ENCODE data around the gene PRPF19.

The PRPF19 gene

GRCh38 chr11:60858731-60859464 is 47.5 kb downstream of the PRPF19 start:
- no peak for DNase-seq (ENCODE audit: low read depth, low spot score)

GRCh38 chr11:60858236-60858635 is 48.1 kb downstream of the PRPF19 start:
- no peak for DNase-seq (ENCODE audit: low read depth, low spot score)

- no peak for DNase-seq (ENCODE audit: low read depth, low spot score)
Observed at GRCh38 chr11:60857378-60858232, 48.8 kb downstream of the PRPF19 start.

GRCh38 chr11:60855726-60856633 is 50.4 kb downstream of the PRPF19 start, which contains the start of gene PTGDR2:
PTGDR2 (minus strand) TSS chr11:60855950; CDS start chr11:60853722, 2,228 bp downstream.
- DNase-seq (ENCODE audit: low read depth, low spot score) = no peak

GRCh38 chr11:60854847-60855725 is 51.3 kb downstream of the PRPF19 start:
- DNase-seq (ENCODE audit: low read depth, low spot score) = no peak

- DNase-seq (ENCODE audit: low read depth, low spot score) = no peak
Observed at GRCh38 chr11:60854140-60854846, 52.1 kb downstream of the PRPF19 start.

- DNase-seq (ENCODE audit: low read depth, low spot score) = no peak
Observed at GRCh38 chr11:60852982-60853950, 53.1 kb downstream of the PRPF19 start.

GRCh38 chr11:60852117-60852981 is 54.0 kb downstream of the PRPF19 start:
- DNase-seq (ENCODE audit: low read depth, low spot score) = no peak

GRCh38 chr11:60851327-60852104 is 54.9 kb downstream of the PRPF19 start:
- DNase-seq (ENCODE audit: low read depth, low spot score) = no peak

- no peak for DNase-seq (ENCODE audit: low read depth, low spot score)
Observed at GRCh38 chr11:60849641-60850520, 56.5 kb downstream of the PRPF19 start.

GRCh38 chr11:60848714-60849151 is 57.7 kb downstream of the PRPF19 start:
- no peak for DNase-seq (ENCODE audit: low read depth, low spot score)

GRCh38 chr11:60847896-60848295 is 58.5 kb downstream of the PRPF19 start:
- no peak for DNase-seq (ENCODE audit: low read depth, low spot score)

GRCh38 chr11:60847281-60847680 is 59.1 kb downstream of the PRPF19 start:
- no peak for DNase-seq (ENCODE audit: low read depth, low spot score)

GRCh38 chr11:60845338-60845737 is 61.0 kb downstream of the PRPF19 start:
- DNase-seq (ENCODE audit: low read depth, low spot score) = no peak

GRCh38 chr11:60844870-60845221 is 61.5 kb downstream of the PRPF19 start:
- no peak for DNase-seq (ENCODE audit: low read depth, low spot score)

Measured in activated CD4-positive, CD25-positive, alpha-beta regulatory T cell treated with anti-CD3 and anti-CD28 coated beads, Interleukin-2, amount 50 U/mL, for 16 hours (primary cell).